HG03342 (cell line): ENCODE measurements around the gene FAM177A1.
"Not testable (repeated sequence)": the region's sequence is repeated elsewhere in the genome, so short reads cannot be mapped to it uniquely, and the experiment has no call there.

Experiments
- ATAC-seq: cut with Tn5 transposase; IDR thresholded peaks from one replicate; pipeline ENCODE4 v1.9.1; 2021; ENCODE audit warnings: mild to moderate bottlenecking, moderate library complexity; ENCODE audit not compliant: unreplicated experiment

FAM177A1 gene

GRCh38 chr14:35046048-35046750 is at the start of gene FAM177A1:
TSS of gene FAM177A1 (plus strand) at chr14:35046272. CDS start at chr14:35046464, 192 bp downstream.
- peak; percentile 93 for ATAC-seq

DNA sequence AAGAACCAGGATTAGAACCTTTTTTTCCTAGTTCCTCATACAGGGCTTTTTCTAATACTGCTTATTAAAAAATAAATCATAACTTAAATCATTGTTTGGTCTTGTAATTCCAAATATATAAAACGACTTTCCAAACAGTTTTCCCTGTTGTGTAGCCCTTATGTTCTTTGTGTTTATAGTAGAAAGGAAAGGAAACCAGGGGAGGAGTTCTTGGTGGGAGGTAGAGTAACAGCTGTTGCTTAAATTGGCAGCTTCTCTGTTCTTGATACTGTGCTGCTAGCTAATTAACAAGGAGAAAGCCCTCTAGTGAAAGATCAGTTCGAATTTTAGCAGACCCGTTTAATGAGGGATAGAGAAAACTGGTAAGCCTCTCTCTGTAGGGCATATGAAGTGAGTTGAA is 48.3 kb upstream of the FAM177A1 start:
- ATAC-seq: no peak

- ATAC-seq: no peak
These were observed 46.6 kb upstream of the FAM177A1 start for GRCh38 chr14:34999500-34999899.

DNA sequence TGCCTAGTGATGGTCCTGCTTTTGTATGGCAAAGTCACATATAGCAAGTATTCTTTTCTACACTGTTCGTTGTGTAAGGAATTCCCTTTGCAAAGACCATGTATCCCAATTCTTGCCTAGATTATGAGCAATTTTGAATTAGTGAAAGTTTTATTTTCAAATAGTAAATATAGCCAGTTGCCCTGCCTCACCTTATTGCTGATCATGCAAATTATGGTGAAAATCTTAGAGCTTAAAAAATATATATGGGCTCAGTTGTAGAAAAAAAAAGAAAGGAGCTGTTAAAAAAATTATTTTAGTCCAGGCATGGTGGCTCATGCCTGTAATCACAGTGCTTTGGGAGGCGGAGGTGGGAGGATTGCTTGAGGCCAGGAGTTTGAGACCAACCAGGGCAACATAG is 44.5 kb upstream of the FAM177A1 start:
- ATAC-seq: no peak

DNA sequence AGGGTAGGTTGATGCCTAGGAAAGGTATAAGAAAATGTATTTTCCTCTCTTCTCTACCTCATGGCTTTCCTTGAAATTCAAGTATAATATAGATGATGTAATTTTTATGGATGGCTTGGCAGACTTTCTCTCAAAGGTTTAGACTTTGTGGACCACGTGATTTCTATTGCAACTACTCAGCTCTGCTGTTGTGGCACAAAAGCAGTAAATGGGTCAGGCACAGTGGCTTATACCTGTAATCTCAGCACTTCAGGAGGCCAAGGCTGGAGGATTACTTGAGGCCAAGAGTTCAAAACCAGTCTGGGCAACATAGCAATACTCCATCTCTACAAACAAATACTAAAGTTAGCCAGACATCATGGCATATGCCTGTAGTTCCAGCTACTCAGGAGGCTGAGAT is 41.2 kb upstream of the FAM177A1 start:
- ATAC-seq: no peak

GRCh38 chr14:35016568-35016967 is 29.5 kb upstream of the FAM177A1 start:
- no peak for ATAC-seq

DNA sequence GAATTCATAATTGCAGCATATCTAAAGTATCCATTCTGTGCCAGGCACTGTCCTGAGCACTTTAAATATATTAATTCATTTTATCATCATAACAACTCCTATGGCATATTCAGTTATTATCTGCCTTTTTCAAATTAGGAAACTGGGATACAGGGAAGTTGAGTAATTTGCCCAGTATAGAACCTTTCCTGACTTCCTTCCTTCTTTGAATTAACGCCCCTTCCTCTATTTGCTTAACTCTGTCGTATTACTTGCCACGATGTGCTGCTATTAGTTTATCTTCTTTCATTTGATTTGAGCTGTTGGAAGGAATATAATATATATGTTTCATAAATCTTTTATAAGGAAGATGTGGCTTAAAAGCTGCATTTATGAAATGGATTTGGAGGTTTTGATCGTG is 25.4 kb upstream of the FAM177A1 start:
- ATAC-seq: no peak

GRCh38 chr14:35028435-35028834 is 17.6 kb upstream of the FAM177A1 start:
- ATAC-seq: no peak

DNA sequence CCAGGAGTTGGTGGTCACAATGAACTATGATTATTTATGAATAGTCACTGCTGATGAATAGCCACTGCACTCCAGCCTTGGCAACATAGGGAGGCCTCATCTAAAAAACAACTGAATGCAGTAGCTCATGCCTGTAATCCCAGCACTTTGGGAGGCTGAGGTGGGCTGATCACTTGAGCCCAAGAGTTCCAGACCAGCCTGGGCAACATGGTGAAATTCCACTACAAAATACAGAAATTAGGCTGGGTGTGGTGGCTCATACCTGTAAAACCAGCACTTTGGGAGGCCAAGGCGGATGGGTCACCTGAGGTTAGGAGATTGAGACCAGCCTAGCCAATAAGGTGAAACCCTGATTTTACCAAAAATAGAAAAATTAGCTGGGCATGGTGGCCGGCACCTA is 13.5 kb upstream of the FAM177A1 start:
- ATAC-seq: no peak

- ATAC-seq: no peak
These were observed 11.6 kb upstream of the FAM177A1 start for GRCh38 chr14:35034440-35034833.

- not testable (repeated sequence) for ATAC-seq
These were observed 11.0 kb upstream of the FAM177A1 start for GRCh38 chr14:35034944-35035554.

DNA sequence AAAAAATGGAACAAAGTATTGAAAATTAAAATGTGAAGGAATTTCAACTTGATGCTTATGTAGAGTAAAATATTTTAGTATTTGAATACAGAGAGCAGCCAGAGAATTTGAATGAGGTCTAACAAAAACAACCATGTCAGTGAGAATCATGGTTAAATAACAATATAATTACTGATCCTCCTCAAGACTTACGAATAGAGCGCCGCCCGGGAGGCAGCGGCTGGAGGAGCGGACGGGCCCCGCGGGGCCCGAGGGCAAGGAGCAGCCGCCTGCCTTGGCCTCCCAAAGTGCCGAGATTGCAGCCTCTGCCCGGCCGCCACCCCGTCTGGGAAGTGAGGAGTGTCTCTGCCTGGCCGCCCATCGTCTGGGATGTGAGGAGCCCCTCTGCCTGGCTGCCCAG is 7.8 kb upstream of the FAM177A1 start:
- not testable (repeated sequence) for ATAC-seq

- ATAC-seq: no peak
These were observed 3.4 kb upstream of the FAM177A1 start for GRCh38 chr14:35042632-35043031.

DNA sequence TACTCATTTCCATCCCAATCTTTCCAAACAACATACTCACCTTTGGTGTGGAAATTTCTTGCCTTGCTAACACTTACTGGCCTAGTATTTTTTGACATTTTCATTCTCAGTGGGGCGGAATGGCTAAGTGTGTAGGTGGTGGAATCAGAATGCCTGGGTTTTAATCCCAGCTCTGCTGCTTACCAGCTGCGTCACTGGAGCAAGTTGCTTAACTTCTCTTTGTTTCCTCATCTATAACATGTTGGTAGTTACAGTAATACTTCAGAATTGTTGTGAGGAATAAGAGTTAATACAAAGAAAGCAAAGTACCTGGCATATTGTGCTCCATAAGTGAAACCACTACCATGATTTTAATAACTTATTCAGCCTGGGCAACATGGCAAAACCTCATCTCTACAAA is 3.0 kb upstream of the FAM177A1 start:
- no peak for ATAC-seq

- no peak for ATAC-seq
These were observed 904 bp upstream of the FAM177A1 start for GRCh38 chr14:35044939-35045797.

- ATAC-seq: peak; percentile 0
These were observed 349 bp upstream of the FAM177A1 start for GRCh38 chr14:35045798-35046047.

DNA sequence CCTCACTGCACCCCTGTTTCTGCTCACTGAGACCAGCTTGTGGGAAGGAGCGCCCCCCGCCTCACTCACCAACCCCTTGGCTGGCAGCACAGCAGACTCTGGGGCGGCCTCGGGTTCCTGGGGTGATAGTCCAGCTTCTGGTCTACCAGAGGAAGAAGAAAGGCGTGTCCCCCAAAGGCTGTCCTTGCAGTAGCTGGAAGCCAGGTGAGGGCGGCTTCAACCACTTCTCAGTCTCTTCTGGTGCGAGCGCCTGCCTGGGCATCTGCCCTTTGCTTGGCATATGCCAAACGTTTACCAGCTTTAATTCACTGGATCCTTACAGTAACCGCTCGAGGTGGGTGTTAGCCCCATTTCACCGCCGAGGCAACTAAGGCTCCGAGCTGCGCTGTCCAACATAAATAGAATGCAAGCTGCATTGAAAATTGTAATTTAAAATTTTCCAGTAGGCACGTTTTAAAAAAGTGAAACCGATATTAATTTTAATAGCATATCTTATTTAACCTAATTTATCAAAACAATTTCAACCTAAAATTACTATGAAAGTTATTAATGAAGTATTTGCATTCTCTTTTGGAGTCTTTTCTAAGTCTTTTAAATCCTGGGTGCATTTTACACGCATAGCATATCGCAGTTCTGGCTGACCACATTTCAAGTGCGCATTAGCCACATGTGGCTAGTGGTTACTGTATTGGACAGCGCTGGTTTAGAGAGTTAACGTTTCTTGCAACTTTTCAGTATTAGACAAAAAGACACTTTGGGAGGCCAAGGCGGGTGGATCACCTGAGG is 872 bp downstream of the FAM177A1 start:
- peak; percentile 21 for ATAC-seq

GRCh38 chr14:35047976-35048513 is 2.0 kb downstream of the FAM177A1 start:
- no peak for ATAC-seq

DNA sequence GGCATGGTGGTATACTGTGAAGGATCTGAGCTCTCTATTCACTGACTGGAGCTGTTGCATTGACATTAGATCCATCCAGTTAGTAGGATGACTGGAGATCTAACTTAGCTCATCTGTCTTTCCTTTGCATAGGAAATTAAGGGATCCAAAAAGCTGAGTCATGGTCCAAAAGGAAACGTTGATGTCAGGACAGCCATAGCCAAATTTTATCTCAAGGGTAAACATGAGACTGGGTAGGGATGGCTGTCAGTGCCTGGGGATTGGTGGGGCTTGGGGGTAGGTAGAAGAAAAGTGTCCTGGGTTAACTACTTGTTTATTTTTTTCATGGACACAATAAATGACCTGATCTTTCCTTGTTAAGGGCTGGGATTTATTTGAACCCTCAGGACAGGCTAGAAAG is 4.6 kb downstream of the FAM177A1 start:
- ATAC-seq: no peak

GRCh38 chr14:35051796-35052195 is 5.7 kb downstream of the FAM177A1 start:
- no peak for ATAC-seq

DNA sequence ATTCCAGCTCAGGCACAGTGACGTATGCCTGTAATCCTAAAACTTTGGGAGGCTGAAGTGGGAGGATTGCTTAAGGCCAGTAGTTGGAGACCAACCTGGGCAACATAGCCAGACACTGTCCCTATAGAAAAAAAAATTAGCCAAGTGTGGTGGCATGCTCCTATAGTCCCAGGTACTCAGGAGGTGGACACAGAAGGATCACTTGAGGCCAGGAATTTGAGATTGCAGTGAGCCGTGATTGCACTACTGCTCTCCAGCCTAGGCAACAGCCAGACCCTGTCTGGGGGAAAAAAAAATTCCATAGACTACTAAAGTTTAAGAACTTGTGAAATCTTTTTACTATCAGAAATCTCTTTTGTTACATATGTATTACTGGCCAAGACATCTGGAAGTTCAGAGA is 6.6 kb downstream of the FAM177A1 start:
- no peak for ATAC-seq
